IMR-90 (cell line): ENCODE measurements around the gene ATOSA. TPM values are rescaled to one million over a fixed set of nuclear protein-coding genes. Genes with fewer than 3 reads are reported as not detected.

Experiments used
- ATAC-seq: fragments of 200-7000 bp; cut with Tn5 transposase; 2 replicates; pipeline ENCODE4 v1.9.1; 2020; ENCODE audit warnings: low read depth, mild to moderate bottlenecking, moderate library complexity
- BruUV-seq: library from RNA; stranded (reverse); fragments of 400-500 nt; replicated peaks from 2 replicates; lab custom pipeline; 2021; lab: Mats Ljungman, UMichigan
- CTCF ChIA-PET: fragments of 300-600 bp; formaldehyde crosslinking; extraction: SDS; loops from one replicate; lab custom pipeline; 2021; ENCODE audit warnings: antibody characterized with exemption; lab: Yijun Ruan, JAX
- POLR2A ChIA-PET: fragments of 300-600 bp; sonication (Branson Sonifier 250); formaldehyde crosslinking; loops from one replicate; lab custom pipeline; 2022; ENCODE audit warnings: antibody characterized with exemption; ENCODE audit not compliant: unreplicated experiment; lab: Charles Lee
- DNase-seq: peaks from one replicate; pipeline ENCODE4 v3.0.0; 2013
- H2AFZ ChIP-seq: replicated peaks from 2 replicates; pipeline ENCODE3; 2013; ENCODE audit warnings: low read length, mild to moderate bottlenecking; ENCODE audit not compliant: poor library complexity
- H2AK5ac ChIP-seq: 2 replicates; pipeline ENCODE4 v1.6.1; 2013; ENCODE audit warnings: low read depth, low read length, inconsistent platforms
- H2AK9ac ChIP-seq: replicated peaks from 2 replicates; pipeline ENCODE3; 2013; ENCODE audit warnings: mild to moderate bottlenecking, low read depth, low read length, moderate library complexity; ENCODE audit not compliant: poor library complexity
- H2BK120ac ChIP-seq: 2 replicates; pipeline ENCODE4 v1.6.1; 2013; ENCODE audit warnings: low read depth, low read length, inconsistent platforms
- H2BK15ac ChIP-seq: 3 replicates; pipeline ENCODE4 v1.6.1; 2013; ENCODE audit warnings: low read depth, low read length, inconsistent platforms
- H2BK20ac ChIP-seq: 2 replicates; pipeline ENCODE4 v1.6.1; 2013; ENCODE audit warnings: low read depth, mild to moderate bottlenecking, inconsistent platforms, low read length, moderate library complexity
- H2BK5ac ChIP-seq: 2 replicates; pipeline ENCODE4 v1.6.1; 2013; ENCODE audit warnings: mild to moderate bottlenecking, low read depth, low read length, inconsistent platforms; ENCODE audit not compliant: poor library complexity, severe bottlenecking
- H3K14ac ChIP-seq: replicated peaks from 2 replicates; pipeline ENCODE4 v1.6.1; 2013; ENCODE audit warnings: low read depth, low read length, inconsistent platforms
- H3K18ac ChIP-seq: 2 replicates; pipeline ENCODE4 v1.6.1; 2013; ENCODE audit warnings: low read depth, low read length, control low read depth
- H3K23ac ChIP-seq: 2 replicates; pipeline ENCODE4 v1.6.1; 2013; ENCODE audit warnings: low read depth, low read length, inconsistent platforms
- H3K27ac ChIP-seq: 2 replicates; pipeline ENCODE4 v1.5.1; 2013; ENCODE audit warnings: mild to moderate bottlenecking, control low read depth, low read length; ENCODE audit not compliant: insufficient read depth
- H3K27me3 ChIP-seq: 2 replicates; pipeline ENCODE4 v1.6.1; 2013; ENCODE audit warnings: low read length; ENCODE audit not compliant: control insufficient read depth, insufficient read depth
- H3K36me3 ChIP-seq: 2 replicates; pipeline ENCODE4 v1.6.1; 2013; ENCODE audit warnings: low read length, mixed read lengths; ENCODE audit not compliant: control insufficient read depth, insufficient read depth
- H3K4ac ChIP-seq: 2 replicates; pipeline ENCODE4 v1.6.1; 2013; ENCODE audit warnings: low read depth, low read length, inconsistent platforms
- H3K4me1 ChIP-seq: 2 replicates; pipeline ENCODE4 v1.6.1; 2013; ENCODE audit warnings: low read length, mixed read lengths; ENCODE audit not compliant: control insufficient read depth, insufficient read depth
- H3K4me2 ChIP-seq: 2 replicates; pipeline ENCODE4 v1.6.1; 2013; ENCODE audit warnings: low read depth, mild to moderate bottlenecking, control low read depth, low read length, moderate library complexity
- H3K4me3 ChIP-seq: 2 replicates; pipeline ENCODE4 v1.5.1; 2013; ENCODE audit warnings: low read depth, mild to moderate bottlenecking, control low read depth, low read length, moderate library complexity; ENCODE audit not compliant: insufficient read depth
- H3K56ac ChIP-seq: 2 replicates; pipeline ENCODE4 v1.6.1; 2013; ENCODE audit warnings: low read length, inconsistent platforms; ENCODE audit not compliant: insufficient read depth; ENCODE audit errors: extremely low read depth
- H3K79me1 ChIP-seq, 2 experiments: 2 replicates each; pipeline ENCODE4 v1.6.1; 2013; ENCODE audit warnings: low read length in 2 of 2, inconsistent platforms in 1 of 2, low read depth in 1 of 2
- H3K9ac ChIP-seq: 2 replicates; pipeline ENCODE4 v1.6.1; 2013; ENCODE audit warnings: low read depth, low read length, control low read depth
- H3K9me1 ChIP-seq: 2 replicates; pipeline ENCODE4 v1.6.1; 2013; ENCODE audit warnings: low read length, inconsistent platforms; ENCODE audit not compliant: insufficient read depth
- H3K9me3 ChIP-seq: 2 replicates; pipeline ENCODE4 v1.6.1; 2013; ENCODE audit warnings: low read length; ENCODE audit not compliant: control insufficient read depth, insufficient read depth
- H4K20me1 ChIP-seq: 2 replicates; pipeline ENCODE4 v1.6.1; 2013; ENCODE audit warnings: low read length, inconsistent platforms; ENCODE audit not compliant: insufficient read depth
- H4K5ac ChIP-seq: 2 replicates; pipeline ENCODE4 v1.6.1; 2013; ENCODE audit warnings: mild to moderate bottlenecking, low read depth, low read length, control low read depth
- H4K8ac ChIP-seq, 2 experiments: 2 replicates each; pipeline ENCODE4 v1.6.1; 2013; ENCODE audit warnings: low read depth in 2 of 2, low read length in 2 of 2, control low read depth in 1 of 2, inconsistent platforms in 1 of 2
- H4K91ac ChIP-seq: 2 replicates; pipeline ENCODE4 v1.6.1; 2013; ENCODE audit warnings: low read depth, low read length, inconsistent platforms; ENCODE audit not compliant: insufficient read depth
- BHLHE40 ChIP-seq: fragments of 150-350 bp; IDR thresholded peaks from 2 replicates; pipeline ENCODE4 v1.6.1; 2016; ENCODE audit warnings: mild to moderate bottlenecking, low read depth, low read length
- CEBPB ChIP-seq: IDR thresholded peaks from 2 replicates; pipeline ENCODE4 v1.6.1; 2012; ENCODE audit warnings: low read depth, low read length, improper control_type of control experiment
- CHD1 ChIP-seq: IDR thresholded peaks from 2 replicates; pipeline ENCODE4 v1.6.1; 2012; ENCODE audit warnings: low read depth, low read length, improper control_type of control experiment
- FOS ChIP-seq: fragments of 150-350 bp; IDR thresholded peaks from 2 replicates; pipeline ENCODE4 v1.6.1; 2016; ENCODE audit warnings: low read depth, low read length
- MAFK ChIP-seq: IDR thresholded peaks from 2 replicates; pipeline ENCODE4 v1.6.1; 2012; ENCODE audit warnings: low read depth, low read length, improper control_type of control experiment
- MAZ ChIP-seq: IDR thresholded peaks from 2 replicates; pipeline ENCODE4 v1.6.1; 2012; ENCODE audit warnings: low read depth, mild to moderate bottlenecking, low read length, improper control_type of control experiment, moderate library complexity, borderline replicate concordance
- MXI1 ChIP-seq: IDR thresholded peaks from 2 replicates; pipeline ENCODE4 v1.6.1; 2012; ENCODE audit warnings: low read depth, mild to moderate bottlenecking, low read length, moderate library complexity, borderline replicate concordance
- NFE2L2 ChIP-seq: fragments of 150-350 bp; IDR thresholded peaks from 2 replicates; pipeline ENCODE4 v1.6.1; 2016; ENCODE audit warnings: low read depth, mild to moderate bottlenecking, low read length
- POLR2A ChIP-seq: IDR thresholded peaks from 2 replicates; pipeline ENCODE4 v1.6.1; 2012; ENCODE audit warnings: mild to moderate bottlenecking, low read depth, low read length
- RAD21 ChIP-seq: IDR thresholded peaks from 2 replicates; pipeline ENCODE4 v1.6.1; 2012; ENCODE audit warnings: low read length, improper control_type of control experiment
- RCOR1 ChIP-seq: IDR thresholded peaks from 2 replicates; pipeline ENCODE4 v1.6.1; 2012; ENCODE audit warnings: mild to moderate bottlenecking, low read length, improper control_type of control experiment; ENCODE audit not compliant: insufficient replicate concordance
- RFX5 ChIP-seq: IDR thresholded peaks from 2 replicates; pipeline ENCODE4 v1.8.0; 2012; ENCODE audit warnings: low read depth, mild to moderate bottlenecking, low read length, moderate library complexity
- SMC3 ChIP-seq: fragments of 150-350 bp; IDR thresholded peaks from 2 replicates; pipeline ENCODE4 v1.6.1; 2016; ENCODE audit warnings: low read depth, mild to moderate bottlenecking, antibody characterized with exemption, low read length, moderate library complexity
- dilution Hi-C: fragments of 300-500 bp; cut with HindIII; formaldehyde crosslinking; loops from one replicate; pipeline ENCODE4 v1.14.3; 2018; ENCODE audit warnings: low sequenced_read_pairs; ENCODE audit not compliant: unreplicated experiment
- in situ Hi-C: fragments of 300-500 bp; cut with MboI; formaldehyde crosslinking; loops from 3 replicates; pipeline ENCODE4 v1.14.3; 2019; ENCODE audit warnings: low sequenced_read_pairs, inconsistent platforms, mixed read lengths
- intact Hi-C: fragments of 100-400 bp; cut with micrococcal nuclease; formaldehyde crosslinking; loops from 2 replicates; pipeline ENCODE4 v1.10.0; 2022
- polyA plus RNA-seq, 3 experiments: library from polyadenylated mRNA; depleted of rRNA; stranded (reverse); fragments of >200 nt; gene quantifications; 2 replicates each; pipeline ENCODE4 v1.2.3, GENCODE V29; 2012; ENCODE audit warnings: low replicate concordance in 1 of 3
- total RNA-seq: library from RNA; depleted of rRNA; stranded (reverse); fragments of >200 nt; gene quantifications from 2 replicates; pipeline ENCODE4 v1.2.3, GENCODE V29; 2012
- TF ChIP-seq, protein P1 (sequence below): conservative IDR thresholded peaks from 2 replicates; pipeline ENCODE4 v1.5.1; 2012; ENCODE audit warnings: mild to moderate bottlenecking, low read depth, low read length, improper control_type of control experiment
- TF ChIP-seq, protein P2 (sequence below): fragments of 150-350 bp; IDR thresholded peaks from 2 replicates; pipeline ENCODE4 v1.6.1; 2017; ENCODE audit warnings: mild to moderate bottlenecking, antibody characterized with exemption, low read length, low read depth
- TF ChIP-seq, protein P3 (sequence below): fragments of 150-350 bp; IDR thresholded peaks from 2 replicates; pipeline ENCODE4 v1.6.1; 2016; ENCODE audit warnings: low read depth, mild to moderate bottlenecking, low read length, moderate library complexity, borderline replicate concordance

ATOSA gene
- total and polyA plus RNA-seq, 2 of the 4 experiments (the other 2 are of a cell fraction) = 13.2 to 17.2 TPM

- no peak overlapping the region for H3K27ac ChIP-seq
- H4K5ac ChIP-seq = no peak overlapping the region
- H4K20me1 ChIP-seq = no peaks in the 10 kb centered on the region
- no peak overlapping the region for H2AK5ac ChIP-seq
- H3K4me1 ChIP-seq = peaks cover 5% of the 10 kb centered on the region; the same call in 1 of the 2 replicates
- CTCF ChIA-PET = no interaction called here
- in situ Hi-C loops = loop anchor here (25.0 kb wide), 1 partner anchor 644 kb away; the partner anchor contains the start of gene MAPK6
- intact Hi-C loops = no loop called here
- BruUV-seq = no TSS peak
- no peak overlapping the region for H2BK5ac ChIP-seq
- H3K9me1 ChIP-seq = peaks cover 2% of the 10 kb centered on the region
- no peak overlapping the region for H3K4me3 ChIP-seq
- dilution Hi-C loops = no loop called here
- no peak overlapping the region for H3K18ac ChIP-seq
- ATAC-seq (no peak), DNase-seq (no peak)
- H3K56ac ChIP-seq = no peak overlapping the region
- TF ChIP-seq POLR2A (no peak), MXI1 (no peak), MAFK (no peak), CEBPB (no peak), RFX5 (no peak), BHLHE40 (no peak), RCOR1 (no peak), FOS (no peak), SMC3 (no peak), CHD1 (no peak), RAD21 (no peak), NFE2L2 (no peak), MAZ (no peak)
- TF ChIP-seq, protein P1, sequence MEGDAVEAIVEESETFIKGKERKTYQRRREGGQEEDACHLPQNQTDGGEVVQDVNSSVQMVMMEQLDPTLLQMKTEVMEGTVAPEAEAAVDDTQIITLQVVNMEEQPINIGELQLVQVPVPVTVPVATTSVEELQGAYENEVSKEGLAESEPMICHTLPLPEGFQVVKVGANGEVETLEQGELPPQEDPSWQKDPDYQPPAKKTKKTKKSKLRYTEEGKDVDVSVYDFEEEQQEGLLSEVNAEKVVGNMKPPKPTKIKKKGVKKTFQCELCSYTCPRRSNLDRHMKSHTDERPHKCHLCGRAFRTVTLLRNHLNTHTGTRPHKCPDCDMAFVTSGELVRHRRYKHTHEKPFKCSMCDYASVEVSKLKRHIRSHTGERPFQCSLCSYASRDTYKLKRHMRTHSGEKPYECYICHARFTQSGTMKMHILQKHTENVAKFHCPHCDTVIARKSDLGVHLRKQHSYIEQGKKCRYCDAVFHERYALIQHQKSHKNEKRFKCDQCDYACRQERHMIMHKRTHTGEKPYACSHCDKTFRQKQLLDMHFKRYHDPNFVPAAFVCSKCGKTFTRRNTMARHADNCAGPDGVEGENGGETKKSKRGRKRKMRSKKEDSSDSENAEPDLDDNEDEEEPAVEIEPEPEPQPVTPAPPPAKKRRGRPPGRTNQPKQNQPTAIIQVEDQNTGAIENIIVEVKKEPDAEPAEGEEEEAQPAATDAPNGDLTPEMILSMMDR = no peak
- TF ChIP-seq, protein P2, sequence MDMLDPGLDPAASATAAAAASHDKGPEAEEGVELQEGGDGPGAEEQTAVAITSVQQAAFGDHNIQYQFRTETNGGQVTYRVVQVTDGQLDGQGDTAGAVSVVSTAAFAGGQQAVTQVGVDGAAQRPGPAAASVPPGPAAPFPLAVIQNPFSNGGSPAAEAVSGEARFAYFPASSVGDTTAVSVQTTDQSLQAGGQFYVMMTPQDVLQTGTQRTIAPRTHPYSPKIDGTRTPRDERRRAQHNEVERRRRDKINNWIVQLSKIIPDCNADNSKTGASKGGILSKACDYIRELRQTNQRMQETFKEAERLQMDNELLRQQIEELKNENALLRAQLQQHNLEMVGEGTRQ = no peak
- TF ChIP-seq, protein P3, sequence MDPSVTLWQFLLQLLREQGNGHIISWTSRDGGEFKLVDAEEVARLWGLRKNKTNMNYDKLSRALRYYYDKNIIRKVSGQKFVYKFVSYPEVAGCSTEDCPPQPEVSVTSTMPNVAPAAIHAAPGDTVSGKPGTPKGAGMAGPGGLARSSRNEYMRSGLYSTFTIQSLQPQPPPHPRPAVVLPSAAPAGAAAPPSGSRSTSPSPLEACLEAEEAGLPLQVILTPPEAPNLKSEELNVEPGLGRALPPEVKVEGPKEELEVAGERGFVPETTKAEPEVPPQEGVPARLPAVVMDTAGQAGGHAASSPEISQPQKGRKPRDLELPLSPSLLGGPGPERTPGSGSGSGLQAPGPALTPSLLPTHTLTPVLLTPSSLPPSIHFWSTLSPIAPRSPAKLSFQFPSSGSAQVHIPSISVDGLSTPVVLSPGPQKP = no peak
- no peak overlapping the region for H4K8ac ChIP-seq
- H3K4ac ChIP-seq = no peak overlapping the region
- H2BK20ac ChIP-seq = no peak overlapping the region
- no peak overlapping the region for H2BK120ac ChIP-seq
- no peak overlapping the region for H3K4me2 ChIP-seq
- H3K27me3 ChIP-seq = no peaks in the 10 kb centered on the region
- POLR2A ChIA-PET = no interaction called here
- H2AFZ ChIP-seq = no peak overlapping the region
- no peak overlapping the region for H2AK9ac ChIP-seq
- H3K36me3 ChIP-seq = no peaks in the 10 kb centered on the region; the same call in 1 of the 2 replicates
- no peak overlapping the region for H3K9ac ChIP-seq
- no peak overlapping the region for H3K23ac ChIP-seq
- H2BK15ac ChIP-seq = no peak overlapping the region
- peaks cover 6 to 17% of the 10 kb centered on the region in 2 experiments; a peak in 2 of 4 replicates for H3K79me1 ChIP-seq
- no peak overlapping the region for H3K14ac ChIP-seq
- H4K91ac ChIP-seq = no peak overlapping the region
- no peaks in the 10 kb centered on the region for H3K9me3 ChIP-seq
Observed at GRCh38 chr15:52656412-52656811, 22.8 kb downstream of the ATOSA start.
